Left lung (tissue), 10 donors: Measurements from ENCODE around the gene SLC6A3. TPM values are rescaled to one million over a fixed set of nuclear protein-coding genes. Genes with fewer than 3 reads are reported as not detected.

ENCODE experiments used
- ATAC-seq: fragments of 200-7000 bp; cut with Tn5 transposase; one replicate; pipeline ENCODE4 v1.9.1; 2020; ENCODE audit warnings: moderate library complexity
- DNase-seq, 4 donors: peaks; one replicate each; pipeline ENCODE4 v3.0.0-alpha.2; 2013 to 2020
- H3K27ac ChIP-seq, 2 donors: fragments of 200-600 bp; sonication (generic) in 1 of 2; one replicate each; pipeline versions ENCODE4 v1.5.0 to v1.8.0; 2020 to 2021
- H3K27me3 ChIP-seq, 2 donors: fragments of 200-600 bp; sonication (generic) in 1 of 2; one replicate each; pipeline versions ENCODE4 v1.5.0 to v1.8.0; 2020 to 2021
- H3K36me3 ChIP-seq, 2 donors: fragments of 200-600 bp; sonication (generic) in 1 of 2; one replicate each; pipeline versions ENCODE4 v1.5.0 to v1.8.0; 2020 to 2021
- H3K4me1 ChIP-seq, 2 donors: fragments of 200-600 bp; one replicate each; pipeline ENCODE4 v1.8.0; 2021
- H3K4me3 ChIP-seq, 2 donors: fragments of 200-600 bp; sonication (generic) in 1 of 2; one replicate each; pipeline versions ENCODE4 v1.5.0 to v1.8.0; 2020 to 2021; ENCODE audit warnings: mild to moderate bottlenecking in 1 of 2
- H3K9me3 ChIP-seq, 2 donors: fragments of 200-600 bp; sonication (generic) in 1 of 2; one replicate each; pipeline versions ENCODE4 v1.5.0 to v1.8.0; 2020 to 2021
- intact Hi-C, 2 donors: fragments of 100-400 bp; cut with DNase I; formaldehyde crosslinking; loops; one replicate each; pipeline versions ENCODE4 v1.11.2 to v1.14.2; 2022
- polyA plus RNA-seq, 6 donors: library from polyadenylated mRNA; unstranded; fragments of 120-200 nt; gene quantifications; one replicate each; pipeline ENCODE4 v1.2.1, GENCODE V29; 2013; ENCODE audit not compliant: insufficient read length in 6 of 6
- total RNA-seq, 2 donors: library from RNA; stranded (reverse); fragmentation: NEBNext Ultra II Directional; extraction: Animal tissue kit (Norgen Biotek cat#: 25700); gene quantifications; one replicate each; pipeline ENCODE4 v1.2.1, GENCODE V29; 2021
- TF ChIP-seq, protein P1 (sequence below), 2 donors: fragments of 200-600 bp; sonication (generic) in 1 of 2; IDR thresholded peaks; one replicate each; pipeline versions ENCODE4 v1.5.0 to v1.8.0; 2021; ENCODE audit warnings: antibody characterized with exemption in 2 of 2
- donor health status: DM: no; HTN: yes; CAD: no.
- donor health status: DM: no; HTN: no; CAD: no.

Gene SLC6A3
- total and polyA plus RNA-seq, 8 donors = 0.10 to 4.5 (median 2.8) TPM

- no peak overlapping the region for H3K27ac ChIP-seq
- peak in 1 of 4 donors; percentile 69 for DNase-seq
- intact Hi-C loops = no loop called here
- no peak for ATAC-seq
- no peak overlapping the region for H3K4me3 ChIP-seq
- no peaks in the 10 kb centered on the region for H3K36me3 ChIP-seq
- H3K27me3 ChIP-seq = peaks cover 0 to 51% of the 10 kb centered on the region in 2 donors
- no peaks in the 10 kb centered on the region for H3K4me1 ChIP-seq
- TF ChIP-seq, protein P1, sequence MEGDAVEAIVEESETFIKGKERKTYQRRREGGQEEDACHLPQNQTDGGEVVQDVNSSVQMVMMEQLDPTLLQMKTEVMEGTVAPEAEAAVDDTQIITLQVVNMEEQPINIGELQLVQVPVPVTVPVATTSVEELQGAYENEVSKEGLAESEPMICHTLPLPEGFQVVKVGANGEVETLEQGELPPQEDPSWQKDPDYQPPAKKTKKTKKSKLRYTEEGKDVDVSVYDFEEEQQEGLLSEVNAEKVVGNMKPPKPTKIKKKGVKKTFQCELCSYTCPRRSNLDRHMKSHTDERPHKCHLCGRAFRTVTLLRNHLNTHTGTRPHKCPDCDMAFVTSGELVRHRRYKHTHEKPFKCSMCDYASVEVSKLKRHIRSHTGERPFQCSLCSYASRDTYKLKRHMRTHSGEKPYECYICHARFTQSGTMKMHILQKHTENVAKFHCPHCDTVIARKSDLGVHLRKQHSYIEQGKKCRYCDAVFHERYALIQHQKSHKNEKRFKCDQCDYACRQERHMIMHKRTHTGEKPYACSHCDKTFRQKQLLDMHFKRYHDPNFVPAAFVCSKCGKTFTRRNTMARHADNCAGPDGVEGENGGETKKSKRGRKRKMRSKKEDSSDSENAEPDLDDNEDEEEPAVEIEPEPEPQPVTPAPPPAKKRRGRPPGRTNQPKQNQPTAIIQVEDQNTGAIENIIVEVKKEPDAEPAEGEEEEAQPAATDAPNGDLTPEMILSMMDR (IDR thresholded peaks at IDR 0.05) = no peak
- H3K9me3 ChIP-seq = no peaks in the 10 kb centered on the region
These were observed 38.3 kb downstream of the SLC6A3 start for GRCh38 chr5:1406681-1407640.

- DNase-seq (peak in 1 of 4 donors; percentile 72), ATAC-seq (no peak)
- intact Hi-C loops = no loop called here
- no peak overlapping the region for H3K4me3 ChIP-seq
- H3K36me3 ChIP-seq = no peaks in the 10 kb centered on the region
- no peaks in the 10 kb centered on the region for H3K9me3 ChIP-seq
- H3K4me1 ChIP-seq = no peaks in the 10 kb centered on the region
- peaks cover 0 to 60% of the 10 kb centered on the region in 2 donors for H3K27me3 ChIP-seq
- no peak overlapping the region for H3K27ac ChIP-seq
- TF ChIP-seq, protein P1 (IDR thresholded peaks at IDR 0.05) = no peak
These were observed 39.4 kb downstream of the SLC6A3 start for GRCh38 chr5:1405539-1406530.

DNA sequence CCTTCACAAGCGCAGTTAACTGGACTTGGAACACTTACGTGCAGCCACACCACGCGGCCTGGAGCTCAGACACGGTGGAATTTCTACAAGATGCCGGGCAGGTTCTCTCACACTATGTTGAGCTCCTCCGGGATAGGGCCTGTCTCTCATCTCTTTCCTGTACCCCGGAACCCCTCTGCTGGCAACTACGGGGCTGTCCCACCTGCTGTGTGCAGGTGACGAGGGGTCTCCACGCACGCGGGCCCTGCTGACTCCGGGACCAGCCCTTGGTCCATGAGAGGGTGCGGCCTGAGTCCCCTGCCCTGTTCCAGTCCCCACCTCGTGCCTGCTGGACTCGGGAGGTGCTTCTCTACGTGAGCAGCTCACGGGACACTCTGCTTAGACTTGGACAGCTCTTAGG, 40.1 kb downstream of the SLC6A3 start:
- intact Hi-C loops = no loop called here
- TF ChIP-seq, protein P1 (IDR thresholded peaks at IDR 0.05) = no peak
- peak in 1 of 4 donors; percentile 66 for DNase-seq

GRCh38 chr5:1404062-1404461, 41.2 kb downstream of the SLC6A3 start:
- H3K36me3 ChIP-seq = no peaks in the 10 kb centered on the region
- TF ChIP-seq, protein P1 (IDR thresholded peaks at IDR 0.05) = no peak
- peaks cover 0 to 5% of the 10 kb centered on the region in 2 donors for H3K9me3 ChIP-seq
- H3K27ac ChIP-seq = no peak overlapping the region
- intact Hi-C loops = no loop called here
- ATAC-seq (no peak), DNase-seq (peak in 1 of 4 donors; percentile 31)
- H3K4me1 ChIP-seq = no peaks in the 10 kb centered on the region
- H3K4me3 ChIP-seq = no peak overlapping the region
- peaks cover 0 to 61% of the 10 kb centered on the region in 2 donors for H3K27me3 ChIP-seq

More for the DNA sequence above, 40.1 kb downstream of the SLC6A3 start:
- Histone ChIP-seq H3K9me3 (no peaks in the 10 kb centered on the region), H3K4me1 (no peaks in the 10 kb centered on the region), H3K27ac (no peak overlapping the region), H3K27me3 (peaks cover 0 to 64% of the 10 kb centered on the region in 2 donors), H3K4me3 (no peak overlapping the region), H3K36me3 (no peaks in the 10 kb centered on the region)
- no peak for ATAC-seq
